SH-SY5Y (cell line): ENCODE measurements around the gene SPDYE18.
"Not testable (repeated sequence)": the region's sequence is repeated elsewhere in the genome, so short reads cannot be mapped to it uniquely, and the experiment has no call there.

Experiments
- GATA2 ChIP-seq: IDR thresholded peaks from 2 replicates; pipeline ENCODE4 v1.6.1; 2011; ENCODE audit warnings: mild to moderate bottlenecking, low read depth, low read length
- GATA3 ChIP-seq: IDR thresholded peaks from 2 replicates; pipeline ENCODE4 v1.6.1; 2011; ENCODE audit warnings: low read depth, mild to moderate bottlenecking, low read length, moderate library complexity

SPDYE18 gene

GRCh38 chr7:77062557-77062956 lies at the start of gene SPDYE18:
TSS of gene SPDYE18 (minus strand) at chr7:77062558. CDS start at chr7:77060512, 2,046 bp downstream.
- not testable (repeated sequence) for TF ChIP-seq GATA2, GATA3

GRCh38 chr7:77032261-77032660 lies 30.1 kb downstream of the SPDYE18 start, which contains the start of gene SPDYE17:
TSS of gene SPDYE17 (minus strand) at chr7:77032361. CDS start at chr7:77030570, 1,791 bp downstream.
- not testable (repeated sequence) for TF ChIP-seq GATA2, GATA3
